HepG2 (cell line): Measurements from ENCODE around the gene TSPAN8. TPM values are rescaled to one million over a fixed set of nuclear protein-coding genes. Genes with fewer than 3 reads are reported as not detected.

Experiments
- ATF3 ChIP-seq: sonication (generic); formaldehyde crosslinking; IDR thresholded peaks from 2 replicates; pipeline ENCODE4 v1.4.0; 2020; ENCODE audit warnings: missing genetic modification reagents
- EHMT2 ChIP-seq: fragments of 200-600 bp; sonication (generic); IDR thresholded peaks from 2 replicates; pipeline ENCODE4 v1.7.0; 2017; ENCODE audit warnings: antibody characterized with exemption, low read depth, low read length, borderline replicate concordance
- ETV6 ChIP-seq: sonication (generic); formaldehyde crosslinking; conservative IDR thresholded peaks from 2 replicates; pipeline ENCODE4 v1.4.0; 2020; ENCODE audit warnings: missing genetic modification reagents
- PAXIP1 ChIP-seq: sonication (generic); formaldehyde crosslinking; conservative IDR thresholded peaks from 2 replicates; pipeline ENCODE4 v1.4.0; 2020; ENCODE audit warnings: mild to moderate bottlenecking, missing genetic modification reagents, moderate library complexity
- PHF5A ChIP-seq: IDR thresholded peaks from one replicate; pipeline ENCODE4 v1.6.1; 2018; ENCODE audit warnings: low read depth, missing genetic modification reagents; ENCODE audit not compliant: unreplicated experiment
- POGZ ChIP-seq: sonication (generic); formaldehyde crosslinking; IDR thresholded peaks from 2 replicates; pipeline ENCODE4 v1.4.0; 2020; ENCODE audit warnings: mild to moderate bottlenecking, missing genetic modification reagents
- RBM39 ChIP-seq: fragments of 200-400 bp; formaldehyde crosslinking; IDR thresholded peaks from one replicate; pipeline ENCODE4 v1.6.1; 2018; ENCODE audit warnings: antibody characterized with exemption, mild to moderate bottlenecking, low read depth, low read length; ENCODE audit not compliant: poor library complexity, severe bottlenecking
- RFX3 ChIP-seq: IDR thresholded peaks from 2 replicates; pipeline ENCODE4 v1.6.1; 2016; ENCODE audit warnings: missing biosample characterization, missing genetic modification reagents
- XBP1 ChIP-seq: sonication (generic); formaldehyde crosslinking; IDR thresholded peaks from 2 replicates; pipeline ENCODE4 v1.5.0; 2020; ENCODE audit warnings: missing genetic modification reagents
- ZBTB10 ChIP-seq: sonication (generic); formaldehyde crosslinking; IDR thresholded peaks from 2 replicates; pipeline ENCODE4 v1.4.0; 2020; ENCODE audit warnings: missing genetic modification reagents, borderline replicate concordance
- ZMYM3 ChIP-seq: sonication (generic); formaldehyde crosslinking; IDR thresholded peaks from 2 replicates; pipeline ENCODE4 v1.5.1; 2020; ENCODE audit warnings: mild to moderate bottlenecking, missing genetic modification reagents
- ZNF280B ChIP-seq: sonication (generic); formaldehyde crosslinking; IDR thresholded peaks from 2 replicates; pipeline ENCODE4 v1.5.0; 2020; ENCODE audit warnings: missing genetic modification reagents, mild to moderate bottlenecking, borderline replicate concordance
- ZNF292 ChIP-seq: sonication (generic); formaldehyde crosslinking; IDR thresholded peaks from 2 replicates; pipeline ENCODE4 v1.8.1; 2022; ENCODE audit warnings: mild to moderate bottlenecking, low read depth, missing genetic modification reagents, borderline replicate concordance
- ZNF564 ChIP-seq: sonication (generic); formaldehyde crosslinking; IDR thresholded peaks from 2 replicates; pipeline ENCODE4 v1.8.1; 2023; ENCODE audit warnings: mild to moderate bottlenecking, missing genetic modification reagents
- ZUFSP ChIP-seq: sonication (generic); formaldehyde crosslinking; IDR thresholded peaks from 2 replicates; pipeline ENCODE4 v1.9.0; 2021; ENCODE audit warnings: missing genetic modification reagents, mild to moderate bottlenecking, borderline replicate concordance
- ZXDC ChIP-seq: sonication (generic); formaldehyde crosslinking; IDR thresholded peaks from 2 replicates; pipeline ENCODE4 v1.5.0; 2020; ENCODE audit warnings: mild to moderate bottlenecking, missing genetic modification reagents
- polyA plus RNA-seq, 8 experiments: library from polyadenylated mRNA; depleted of rRNA in 3 of 8; stranded (reverse) in 7 of 8; unstranded in 1 of 8; fragments of >200 nt; fragmentation: Illumina TruSeq in 4 of 8; extraction: Trizol in 4 of 8; gene quantifications; 2 replicates each; pipeline versions ENCODE4 v1.2.1 to v1.2.3, GENCODE V29; 2011 to 2016; ENCODE audit warnings: low read depth in 4 of 8, missing spikeins in 1 of 8, mixed read lengths in 1 of 8; ENCODE audit not compliant: insufficient read depth in 1 of 8
- total RNA-seq, 5 experiments: library from RNA; depleted of rRNA; stranded (reverse); fragments of >200 nt; fragmentation: Illumina TruSeq; extraction: Trizol; gene quantifications; 2 replicates each; pipeline ENCODE4 v1.2.3, GENCODE V29; 2016; ENCODE audit warnings: low read depth in 1 of 5

TSPAN8 gene
- total and polyA plus RNA-seq, 2 of the 13 experiments (the other 11 are each of a cell fraction or from before 2014, with no cell fraction given) = 3.4 to 3.9 TPM

- no peak for TF ChIP-seq ZXDC (CRISPR knock-in tag)
- no peak for TF ChIP-seq RFX3
- no peak for TF ChIP-seq RBM39
- no peak for TF ChIP-seq ZMYM3 (CRISPR knock-in tag)
- TF ChIP-seq ZNF292 (CRISPR knock-in tag) = no peak
- TF ChIP-seq ZBTB10 (CRISPR knock-in tag) = no peak
- TF ChIP-seq ZUFSP = no peak
- TF ChIP-seq XBP1 = no peak
- no peak for TF ChIP-seq ZNF280B (CRISPR knock-in tag)
- TF ChIP-seq ETV6 (CRISPR knock-in tag) = no peak
- no peak for TF ChIP-seq ZNF564 (CRISPR knock-in tag)
- no peak for TF ChIP-seq ATF3
- 0 out of 2 replicates have a peak, but pooled peaks have one; percentile 29 for TF ChIP-seq PAXIP1 (CRISPR knock-in tag)
- no peak; the same call in 1 of the 2 replicates for TF ChIP-seq POGZ (CRISPR knock-in tag)
- TF ChIP-seq EHMT2 = peak; percentile 37; the same call in 1 of the 2 replicates
- TF ChIP-seq PHF5A (CRISPR knock-in tag) = no peak
Observed at GRCh38 chr12:71139153-71139735, 18.6 kb downstream of the TSPAN8 start (continued).
